Panc1 (cell line): Measurements from ENCODE around the gene LRRC61. TPM values are rescaled to one million over a fixed set of nuclear protein-coding genes. Genes with fewer than 3 reads are reported as not detected.

Experiments used
- ATAC-seq: fragments of 200-7000 bp; cut with Tn5 transposase; 2 replicates; pipeline ENCODE4 v1.9.1; 2020; ENCODE audit warnings: mild to moderate bottlenecking, moderate library complexity
- BruUV-seq: library from RNA; stranded (reverse); fragments of 400-500 nt; replicated peaks from 2 replicates; lab custom pipeline; 2021; lab: Mats Ljungman, UMichigan
- CTCF ChIA-PET: fragments of 300-600 bp; sonication (Branson Sonifier 250); formaldehyde crosslinking; loops from one replicate; lab custom pipeline; 2022; ENCODE audit warnings: antibody characterized with exemption; lab: Charles Lee
- POLR2A ChIA-PET: fragments of 300-600 bp; sonication (Branson Sonifier 250); formaldehyde crosslinking; loops from one replicate; lab custom pipeline; 2022; ENCODE audit warnings: antibody characterized with exemption; lab: Charles Lee
- DNase-seq: peaks from one replicate; pipeline ENCODE4 v3.0.0-alpha.2; 2010; ENCODE audit warnings: low read depth, low spot score
- H3K27ac ChIP-seq: 2 replicates; pipeline ENCODE4 v1.5.1; 2011; ENCODE audit warnings: mild to moderate bottlenecking, low read length, inconsistent platforms
- H3K27me3 ChIP-seq: fragments of 200-500 bp; sonication (Bioruptor generic); 2 replicates; pipeline ENCODE4 v1.6.0; 2014; ENCODE audit warnings: low read length, inconsistent platforms; ENCODE audit not compliant: control insufficient read depth, insufficient read depth
- H3K36me3 ChIP-seq: fragments of 200-500 bp; sonication (Bioruptor generic); 2 replicates; pipeline ENCODE4 v1.5.1; 2014; ENCODE audit warnings: inconsistent platforms, mild to moderate bottlenecking, low read length, moderate library complexity; ENCODE audit not compliant: control insufficient read depth, insufficient read depth
- H3K4me1 ChIP-seq: 2 replicates; pipeline ENCODE4 v1.5.1; 2011; ENCODE audit warnings: inconsistent platforms, mild to moderate bottlenecking, low read length, moderate library complexity; ENCODE audit not compliant: control insufficient read depth, insufficient read depth
- H3K4me3 ChIP-seq, 2 experiments: 2 replicates each; pipeline ENCODE4 v1.5.1; 2011 to 2012; ENCODE audit warnings: low read depth in 2 of 2, low read length in 2 of 2, mild to moderate bottlenecking in 2 of 2, inconsistent platforms in 1 of 2, moderate library complexity in 1 of 2
- H3K9me3 ChIP-seq: fragments of 200-500 bp; sonication (Bioruptor generic); 2 replicates; pipeline ENCODE4 v1.5.1; 2014; ENCODE audit warnings: low read depth, mild to moderate bottlenecking, inconsistent platforms, low read length, moderate library complexity; ENCODE audit not compliant: control insufficient read depth, insufficient read depth
- POLR2AphosphoS5 ChIP-seq: IDR thresholded peaks from 2 replicates; pipeline ENCODE4 v1.6.1; 2012; ENCODE audit warnings: mild to moderate bottlenecking, low read depth, low read length, moderate library complexity
- REST ChIP-seq, 2 experiments: IDR thresholded peaks; 2 replicates each; pipeline ENCODE4 v1.6.1; 2011 to 2012; ENCODE audit warnings: low read depth in 2 of 2, control low read depth in 1 of 2, low read length in 1 of 2, mild to moderate bottlenecking in 1 of 2, moderate library complexity in 1 of 2; ENCODE audit not compliant: insufficient read depth in 1 of 2
- SIN3A ChIP-seq: IDR thresholded peaks from 2 replicates; pipeline ENCODE4 v1.6.1; 2012; ENCODE audit warnings: low read depth, mild to moderate bottlenecking, low read length, moderate library complexity, borderline replicate concordance; ENCODE audit not compliant: insufficient read depth
- TCF7L2 ChIP-seq: IDR thresholded peaks from 2 replicates; pipeline ENCODE4 v1.6.1; 2011; ENCODE audit warnings: mild to moderate bottlenecking, low read depth, low read length, inconsistent platforms
- in situ Hi-C: cut with HindIII; loops from 2 replicates; pipeline ENCODE4 v1.10.0; 2016; ENCODE audit warnings: low sequenced_read_pairs, low pct_unique_long_range_greater_than_20kb
- intact Hi-C: fragments of 100-400 bp; cut with micrococcal nuclease; formaldehyde crosslinking; loops from one replicate; pipeline ENCODE4 v1.10.0; 2022; ENCODE audit not compliant: unreplicated experiment
- total RNA-seq: library from RNA; stranded (reverse); gene quantifications from one replicate; pipeline ENCODE4 v1.2.1, GENCODE V29; 2021; ENCODE audit not compliant: unreplicated experiment
- TF ChIP-seq, protein P1 (sequence below): fragments of 450-650 bp; IDR thresholded peaks from 2 replicates; pipeline ENCODE4 v1.5.1; 2017; ENCODE audit warnings: mild to moderate bottlenecking

LRRC61 gene
- total RNA-seq, 1 experiment from 2014 or later: 13.8 TPM

GRCh38 chr7:150337659-150338081 lies 14.5 kb downstream of the LRRC61 start:
- no peak for DNase-seq
- in situ Hi-C loops (no loop called here), intact Hi-C loops (no loop called here)
- Histone ChIP-seq H3K27ac (no peak overlapping the region), H3K9me3 (no peaks in the 10 kb centered on the region), H3K36me3 (no peaks in the 10 kb centered on the region), H3K4me3 (no peak overlapping the region), H3K4me1 (peaks cover 3% of the 10 kb centered on the region; the same call in 1 of the 2 replicates), H3K27me3 (no peaks in the 10 kb centered on the region)
- TF ChIP-seq, protein P1, sequence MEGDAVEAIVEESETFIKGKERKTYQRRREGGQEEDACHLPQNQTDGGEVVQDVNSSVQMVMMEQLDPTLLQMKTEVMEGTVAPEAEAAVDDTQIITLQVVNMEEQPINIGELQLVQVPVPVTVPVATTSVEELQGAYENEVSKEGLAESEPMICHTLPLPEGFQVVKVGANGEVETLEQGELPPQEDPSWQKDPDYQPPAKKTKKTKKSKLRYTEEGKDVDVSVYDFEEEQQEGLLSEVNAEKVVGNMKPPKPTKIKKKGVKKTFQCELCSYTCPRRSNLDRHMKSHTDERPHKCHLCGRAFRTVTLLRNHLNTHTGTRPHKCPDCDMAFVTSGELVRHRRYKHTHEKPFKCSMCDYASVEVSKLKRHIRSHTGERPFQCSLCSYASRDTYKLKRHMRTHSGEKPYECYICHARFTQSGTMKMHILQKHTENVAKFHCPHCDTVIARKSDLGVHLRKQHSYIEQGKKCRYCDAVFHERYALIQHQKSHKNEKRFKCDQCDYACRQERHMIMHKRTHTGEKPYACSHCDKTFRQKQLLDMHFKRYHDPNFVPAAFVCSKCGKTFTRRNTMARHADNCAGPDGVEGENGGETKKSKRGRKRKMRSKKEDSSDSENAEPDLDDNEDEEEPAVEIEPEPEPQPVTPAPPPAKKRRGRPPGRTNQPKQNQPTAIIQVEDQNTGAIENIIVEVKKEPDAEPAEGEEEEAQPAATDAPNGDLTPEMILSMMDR: no peak
- no TSS peak for BruUV-seq
- 0 out of 2 replicates have a peak, but pooled peaks have one; percentile 9 for ATAC-seq
- ChIA-PET POLR2A (no interaction called here), CTCF (no interaction called here)

GRCh38 chr7:150338166-150338829 lies 15.1 kb downstream of the LRRC61 start:
- H3K4me3 ChIP-seq: no peak overlapping the region
- DNase-seq: no peak
- H3K4me1 ChIP-seq: peaks cover 3% of the 10 kb centered on the region; the same call in 1 of the 2 replicates
- TF ChIP-seq TCF7L2 (no peak), REST (IDR thresholded peaks at IDR 0.05; ENCODE audit: insufficient read depth in 1 of 2, low read depth in 2 of 2, low read length in 1 of 2) (no peak), POLR2AphosphoS5 (no peak), SIN3A (no peak)
- TF ChIP-seq, protein P1: no peak
- no TSS peak for BruUV-seq
- CTCF ChIA-PET: no interaction called here
- in situ Hi-C loops: no loop called here
- intact Hi-C loops: no loop called here
- POLR2A ChIA-PET: no interaction called here
- H3K36me3 ChIP-seq: no peaks in the 10 kb centered on the region
- no peaks in the 10 kb centered on the region for H3K9me3 ChIP-seq
- ATAC-seq: no peak
- no peaks in the 10 kb centered on the region for H3K27me3 ChIP-seq
- H3K27ac ChIP-seq: no peak overlapping the region
